ENCODE data around the gene SMARCC2. TPM values are rescaled to one million over a fixed set of nuclear protein-coding genes. Genes with fewer than 3 reads are reported as not detected.
A peak's percentile ranks its signal among the peaks of the same experiment; 100 is the strongest.

Gene SMARCC2
- total and polyA plus RNA-seq, 9 of the 15 experiments (the other 6 are each of a cell fraction or from before 2014, with no cell fraction given): 11.9 to 86.0 (median 36.6) TPM

GRCh38 chr12:56127888-56128669, 61.2 kb downstream of the SMARCC2 start, which contains the start of gene ESYT1 (continued):
- TF ChIP-seq TRIM25 (IDR thresholded peaks at IDR 0.05; ENCODE audit: borderline replicate concordance): no peak
- peak; percentile 62 to 73; a peak in 3 of 4 replicates for TF ChIP-seq MAZ (CRISPR knock-in tag; conservative IDR thresholded peaks at IDR 0.05 in 1 of 2, IDR thresholded peaks at IDR 0.05 in 1 of 2)
- no peak for TF ChIP-seq DIDO1 (tag; IDR thresholded peaks at IDR 0.05; ENCODE audit: low read depth)
- TF ChIP-seq SIX5 (IDR thresholded peaks at IDR 0.05; ENCODE audit: borderline replicate concordance in 1 of 2, insufficient read depth in 1 of 2, low read depth in 1 of 2, low read length in 2 of 2): no peak
- TF ChIP-seq PREB (CRISPR knock-in tag; IDR thresholded peaks at IDR 0.05): no peak
- no peak for TF ChIP-seq DDX20 (tag; IDR thresholded peaks at IDR 0.05; ENCODE audit: low read depth)
- peak; percentile 37; the same call in 1 of the 2 replicates for TF ChIP-seq CBX1 (IDR thresholded peaks at IDR 0.05; ENCODE audit: low read depth)
- TF ChIP-seq TFAP4 (CRISPR knock-in tag; IDR thresholded peaks at IDR 0.05; ENCODE audit: borderline replicate concordance): peak; percentile 86
- peak; percentile 58; the same call in 1 of the 2 replicates for TF ChIP-seq ATF4 (CRISPR knock-in tag; IDR thresholded peaks at IDR 0.05)
- no peak for TF ChIP-seq ARID1B (IDR thresholded peaks at IDR 0.05)
- no peak for TF ChIP-seq FOXA3 (CRISPR knock-in tag; conservative IDR thresholded peaks at IDR 0.05 in 1 of 2, IDR thresholded peaks at IDR 0.05 in 1 of 2)
- peak in 1 of 2 experiments; percentile 23; a peak in 2 of 4 replicates for TF ChIP-seq RAD21 (CRISPR knock-in tag; conservative IDR thresholded peaks at IDR 0.05 in 1 of 2, IDR thresholded peaks at IDR 0.05 in 1 of 2)
- no peak for TF ChIP-seq ATF1 (CRISPR knock-in tag; IDR thresholded peaks at IDR 0.05)
- TF ChIP-seq ATF1 (tag; IDR thresholded peaks at IDR 0.05): peak; percentile 97
- no peak for TF ChIP-seq SMAD2 (IDR thresholded peaks at IDR 0.05; ENCODE audit: low read depth, low read length)
- peak in 2 of 3 experiments; percentile 43 to 56 for TF ChIP-seq YY1 (IDR thresholded peaks at IDR 0.05; ENCODE audit: borderline replicate concordance in 1 of 3, control insufficient read depth in 1 of 3, extremely low read depth in 1 of 3, insufficient read depth in 3 of 3, insufficient read length in 1 of 3, insufficient replicate concordance in 2 of 3, low read depth in 1 of 3, low read length in 2 of 3)
- no peak for TF ChIP-seq ZNF24 (IDR thresholded peaks at IDR 0.05)
- no peak for TF ChIP-seq RBBP5 (IDR thresholded peaks at IDR 0.05; ENCODE audit: borderline replicate concordance, insufficient read depth, low read length, poor library complexity, severe bottlenecking)
- no peak for TF ChIP-seq ETS1 (conservative IDR thresholded peaks at IDR 0.05; ENCODE audit: control insufficient read depth, low read depth, low read length)

All from K562 (cell line).